Measurements from ENCODE around the gene MESP2. TPM values are rescaled to one million over a fixed set of nuclear protein-coding genes. Genes with fewer than 3 reads are reported as not detected.

MESP2 gene
- total RNA-seq, 2 experiments from 2014 or later = not detected

- TF ChIP-seq CTCF (conservative IDR thresholded peaks at IDR 0.05; ENCODE audit: low read length) (no peak), EZH2phosphoT487 (IDR thresholded peaks at IDR 0.05; ENCODE audit: borderline replicate concordance, low read depth, low read length) (no peak)
- Histone ChIP-seq H3K4me1 (ENCODE audit: insufficient read depth, low read length, poor library complexity, severe bottlenecking) (no peaks in the 10 kb centered on the region), H3K9me2 (ENCODE audit: insufficient read depth, low read length) (no peaks in the 10 kb centered on the region), H2AFZ (ENCODE audit: low read length) (no peak overlapping the region), H4K20me1 (ENCODE audit: insufficient read depth, low read length) (no peaks in the 10 kb centered on the region), H3K4me2 (ENCODE audit: low read length) (no peak overlapping the region), H3K4me3 (ENCODE audit: low read depth, low read length, poor library complexity, severe bottlenecking) (no peak overlapping the region), H3K36me3 (ENCODE audit: insufficient read depth, low read length) (no peaks in the 10 kb centered on the region), H3K27ac (ENCODE audit: low read depth, low read length, poor library complexity, severe bottlenecking) (no peak overlapping the region), H3K9me3 (ENCODE audit: low read length) (0 out of 2 replicates have a peak, but pooled peaks cover 11% of the 10 kb centered on the region), H3K79me2 (ENCODE audit: insufficient read depth, low read depth, low read length) (no peaks in the 10 kb centered on the region)
- ChIA-PET CTCF (ENCODE audit: unreplicated experiment) (no interaction called here), POLR2A (no interaction called here)
- intact Hi-C loops (cut with micrococcal nuclease; ENCODE audit: unreplicated experiment) = no loop called here
- DNase-seq (ENCODE audit: low spot score) = no peak
- BruUV-seq (replicated peaks) = no TSS peak
Measured at GRCh38 chr15:89783111-89783860, 7.2 kb downstream of the MESP2 start.

- H3K36me3 ChIP-seq (ENCODE audit: insufficient read depth, low read length) = no peaks in the 10 kb centered on the region
- ChIA-PET POLR2A (no interaction called here), CTCF (ENCODE audit: unreplicated experiment) (no interaction called here)
- no TSS peak for BruUV-seq (replicated peaks)
- H3K79me2 ChIP-seq (ENCODE audit: insufficient read depth, low read depth, low read length) = no peaks in the 10 kb centered on the region
- intact Hi-C loops (cut with micrococcal nuclease; ENCODE audit: unreplicated experiment) = no loop called here
- no peak overlapping the region for H2AFZ ChIP-seq (ENCODE audit: low read length)
- 0 out of 2 replicates have a peak, but pooled peaks cover 12% of the 10 kb centered on the region for H3K9me3 ChIP-seq (ENCODE audit: low read length)
- no peak overlapping the region for H3K27ac ChIP-seq (ENCODE audit: low read depth, low read length, poor library complexity, severe bottlenecking)
- no peaks in the 10 kb centered on the region for H3K9me2 ChIP-seq (ENCODE audit: insufficient read depth, low read length)
- no peak for DNase-seq (ENCODE audit: low spot score)
- H4K20me1 ChIP-seq (ENCODE audit: insufficient read depth, low read length) = no peaks in the 10 kb centered on the region
- no peak overlapping the region for H3K4me3 ChIP-seq (ENCODE audit: low read depth, low read length, poor library complexity, severe bottlenecking)
- H3K4me2 ChIP-seq (ENCODE audit: low read length) = no peak overlapping the region
- TF ChIP-seq CTCF (conservative IDR thresholded peaks at IDR 0.05; ENCODE audit: low read length) = no peak
- no peak for TF ChIP-seq EZH2phosphoT487 (IDR thresholded peaks at IDR 0.05; ENCODE audit: borderline replicate concordance, low read depth, low read length)
- no peaks in the 10 kb centered on the region for H3K4me1 ChIP-seq (ENCODE audit: insufficient read depth, low read length, poor library complexity, severe bottlenecking)
Measured at GRCh38 chr15:89783861-89784685, 7.9 kb downstream of the MESP2 start.

GRCh38 chr15:89784686-89784960 is 8.5 kb downstream of the MESP2 start:
- Histone ChIP-seq H3K4me2 (ENCODE audit: low read length) (no peak overlapping the region), H2AFZ (ENCODE audit: low read length) (no peak overlapping the region), H3K4me1 (ENCODE audit: insufficient read depth, low read length, poor library complexity, severe bottlenecking) (no peaks in the 10 kb centered on the region), H4K20me1 (ENCODE audit: insufficient read depth, low read length) (no peaks in the 10 kb centered on the region), H3K36me3 (ENCODE audit: insufficient read depth, low read length) (no peaks in the 10 kb centered on the region), H3K27ac (ENCODE audit: low read depth, low read length, poor library complexity, severe bottlenecking) (no peak overlapping the region), H3K79me2 (ENCODE audit: insufficient read depth, low read depth, low read length) (no peaks in the 10 kb centered on the region), H3K9me2 (ENCODE audit: insufficient read depth, low read length) (no peaks in the 10 kb centered on the region), H3K9me3 (ENCODE audit: low read length) (0 out of 2 replicates have a peak, but pooled peaks cover 12% of the 10 kb centered on the region), H3K4me3 (ENCODE audit: low read depth, low read length, poor library complexity, severe bottlenecking) (no peak overlapping the region)
- intact Hi-C loops (cut with micrococcal nuclease; ENCODE audit: unreplicated experiment) = no loop called here
- BruUV-seq (replicated peaks) = no TSS peak
- TF ChIP-seq CTCF (conservative IDR thresholded peaks at IDR 0.05; ENCODE audit: low read length) (no peak), EZH2phosphoT487 (IDR thresholded peaks at IDR 0.05; ENCODE audit: borderline replicate concordance, low read depth, low read length) (no peak)
- no peak for DNase-seq (ENCODE audit: low spot score)
- CTCF ChIA-PET (ENCODE audit: unreplicated experiment) = interaction anchor here (0.6 kb wide), 1 partner anchor 24 kb away, joined by 3 read pairs; no protein-coding TSS in a partner anchor
- POLR2A ChIA-PET = no interaction called here

All from OCI-LY7 (cell line).